Panc1 (cell line): ENCODE data around the gene THBS2.

ENCODE experiments used
- POLR2AphosphoS5 ChIP-seq: IDR thresholded peaks from 2 replicates; pipeline ENCODE4 v1.6.1; 2012; ENCODE audit warnings: mild to moderate bottlenecking, low read depth, low read length, moderate library complexity
- TCF7L2 ChIP-seq: IDR thresholded peaks from 2 replicates; pipeline ENCODE4 v1.6.1; 2011; ENCODE audit warnings: mild to moderate bottlenecking, low read depth, low read length, inconsistent platforms
- TF ChIP-seq, protein P1 (sequence below): fragments of 450-650 bp; IDR thresholded peaks from 2 replicates; pipeline ENCODE4 v1.5.1; 2017; ENCODE audit warnings: mild to moderate bottlenecking

DNA sequence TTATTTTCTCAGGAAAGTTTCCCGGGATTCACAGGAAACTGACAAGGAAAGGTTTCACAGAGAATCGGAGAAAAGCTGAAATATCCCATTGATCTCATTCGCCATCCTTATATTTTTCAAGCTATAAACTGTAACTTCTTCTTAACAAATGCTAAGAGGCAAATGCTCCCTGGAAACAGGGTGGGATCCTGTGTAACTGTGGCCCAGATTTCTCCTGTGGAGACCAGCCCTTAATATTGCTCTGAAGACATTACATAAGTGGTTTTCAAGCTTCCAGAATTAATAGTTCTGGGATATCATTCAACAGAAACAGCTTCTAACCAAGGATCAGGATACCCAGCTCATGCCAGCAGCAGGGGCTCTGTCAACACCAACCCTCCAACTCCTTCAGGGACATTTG, 69.2 kb downstream of the THBS2 start:
- TF ChIP-seq, protein P1, sequence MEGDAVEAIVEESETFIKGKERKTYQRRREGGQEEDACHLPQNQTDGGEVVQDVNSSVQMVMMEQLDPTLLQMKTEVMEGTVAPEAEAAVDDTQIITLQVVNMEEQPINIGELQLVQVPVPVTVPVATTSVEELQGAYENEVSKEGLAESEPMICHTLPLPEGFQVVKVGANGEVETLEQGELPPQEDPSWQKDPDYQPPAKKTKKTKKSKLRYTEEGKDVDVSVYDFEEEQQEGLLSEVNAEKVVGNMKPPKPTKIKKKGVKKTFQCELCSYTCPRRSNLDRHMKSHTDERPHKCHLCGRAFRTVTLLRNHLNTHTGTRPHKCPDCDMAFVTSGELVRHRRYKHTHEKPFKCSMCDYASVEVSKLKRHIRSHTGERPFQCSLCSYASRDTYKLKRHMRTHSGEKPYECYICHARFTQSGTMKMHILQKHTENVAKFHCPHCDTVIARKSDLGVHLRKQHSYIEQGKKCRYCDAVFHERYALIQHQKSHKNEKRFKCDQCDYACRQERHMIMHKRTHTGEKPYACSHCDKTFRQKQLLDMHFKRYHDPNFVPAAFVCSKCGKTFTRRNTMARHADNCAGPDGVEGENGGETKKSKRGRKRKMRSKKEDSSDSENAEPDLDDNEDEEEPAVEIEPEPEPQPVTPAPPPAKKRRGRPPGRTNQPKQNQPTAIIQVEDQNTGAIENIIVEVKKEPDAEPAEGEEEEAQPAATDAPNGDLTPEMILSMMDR, result no peak
- TF ChIP-seq POLR2AphosphoS5 (no peak), TCF7L2 (no peak)
